NCI-H748 (cell line): ENCODE data around the gene SBNO2.

Source experiments
- DNase-seq: peaks from one replicate; lab custom pipeline; 2025; ENCODE audit not compliant: unreplicated experiment; lab: John Stamatoyannopoulos, UW

The SBNO2 gene

GRCh38 chr19:1063030-1063908 lies 110.8 kb downstream of the SBNO2 start:
- DNase-seq: no peak

- DNase-seq: no peak
Measured at GRCh38 chr19:1062387-1063029, 111.6 kb downstream of the SBNO2 start.

GRCh38 chr19:1061987-1062386 lies 112.1 kb downstream of the SBNO2 start:
- DNase-seq: no peak

GRCh38 chr19:1060689-1061088 lies 113.4 kb downstream of the SBNO2 start:
- DNase-seq: no peak

GRCh38 chr19:1058112-1058511 lies 116.0 kb downstream of the SBNO2 start:
- DNase-seq: no peak
